Measurements from ENCODE around the gene PRKAG2. TPM values are rescaled to one million over a fixed set of nuclear protein-coding genes. Genes with fewer than 3 reads are reported as not detected.
"Not testable (repeated sequence)": the region's sequence is repeated elsewhere in the genome, so short reads cannot be mapped to it uniquely, and the experiment has no call there.

Gene PRKAG2
- total RNA-seq, 3 donors from 2014 or later, result 32.3 to 56.6 (median 34.4) TPM

DNA sequence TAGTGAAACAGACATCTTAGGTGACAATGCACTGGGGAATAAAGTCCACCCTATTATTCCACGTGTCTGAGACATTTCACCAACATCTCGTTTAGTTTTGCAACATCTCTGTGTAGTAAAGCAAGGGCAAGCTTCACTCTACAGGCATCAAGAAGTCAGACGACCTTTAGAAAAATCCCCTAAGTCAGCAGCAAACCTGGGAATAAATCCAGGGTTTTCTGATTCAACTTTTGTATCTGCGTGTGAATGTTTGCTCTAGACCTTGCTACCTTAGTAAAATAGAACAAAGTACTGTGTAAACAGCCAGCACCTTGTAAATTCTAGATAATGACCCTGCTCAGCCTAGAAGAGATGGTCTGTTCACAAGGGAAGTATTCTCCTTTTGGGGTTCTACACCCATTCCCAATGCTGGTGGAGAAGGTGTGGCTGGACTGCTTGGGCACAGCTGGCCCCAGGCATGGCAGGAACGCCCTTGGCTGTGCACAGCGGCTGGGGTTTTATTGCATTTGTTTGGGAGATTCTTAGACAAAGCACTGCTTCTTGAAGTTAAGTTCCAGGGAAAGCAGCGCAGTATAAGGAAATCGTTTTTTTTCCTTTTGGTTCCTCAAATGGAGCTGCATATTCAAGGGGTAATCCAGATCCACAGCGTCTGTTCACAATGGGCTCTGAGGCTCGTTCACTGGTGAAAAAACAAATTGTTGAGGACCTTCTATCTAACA lies 41.0 kb upstream of the PRKAG2 start:
- Histone ChIP-seq H3K27ac (no peak overlapping the region), H3K27me3 (no peaks in the 10 kb centered on the region), H3K4me3 (no peak overlapping the region), H3K9me3 (peaks cover 0 to 9% of the 10 kb centered on the region in 2 donors), H3K4me1 (no peaks in the 10 kb centered on the region), H3K36me3 (no peaks in the 10 kb centered on the region)
- TF ChIP-seq POLR2A (IDR thresholded peaks at IDR 0.05), result no peak
- TF ChIP-seq POLR2AphosphoS5 (IDR thresholded peaks at IDR 0.05), result no peak
- no peak for TF ChIP-seq CTCF (IDR thresholded peaks at IDR 0.05)
- DNase-seq (ENCODE audit: low spot score in 2 of 2), result peak in 1 of 2 donors; percentile 9
- intact Hi-C loops (cut with DNase I; ENCODE audit: low total_unique reads), result no loop called here

GRCh38 chr7:151914051-151914450 lies 37.1 kb upstream of the PRKAG2 start:
- no peaks in the 10 kb centered on the region for H3K27me3 ChIP-seq
- no peak overlapping the region for H3K27ac ChIP-seq
- H3K36me3 ChIP-seq, result no peaks in the 10 kb centered on the region
- H3K4me3 ChIP-seq, result no peak overlapping the region
- H3K9me3 ChIP-seq, result peaks cover 0 to 9% of the 10 kb centered on the region in 2 donors
- intact Hi-C loops (cut with DNase I; ENCODE audit: low total_unique reads), result no loop called here
- no peaks in the 10 kb centered on the region for H3K4me1 ChIP-seq
- no peak for DNase-seq (ENCODE audit: low spot score in 2 of 2)
- no peak for TF ChIP-seq CTCF (IDR thresholded peaks at IDR 0.05)
- TF ChIP-seq POLR2AphosphoS5 (IDR thresholded peaks at IDR 0.05), result no peak
- no peak for TF ChIP-seq POLR2A (IDR thresholded peaks at IDR 0.05)

DNA sequence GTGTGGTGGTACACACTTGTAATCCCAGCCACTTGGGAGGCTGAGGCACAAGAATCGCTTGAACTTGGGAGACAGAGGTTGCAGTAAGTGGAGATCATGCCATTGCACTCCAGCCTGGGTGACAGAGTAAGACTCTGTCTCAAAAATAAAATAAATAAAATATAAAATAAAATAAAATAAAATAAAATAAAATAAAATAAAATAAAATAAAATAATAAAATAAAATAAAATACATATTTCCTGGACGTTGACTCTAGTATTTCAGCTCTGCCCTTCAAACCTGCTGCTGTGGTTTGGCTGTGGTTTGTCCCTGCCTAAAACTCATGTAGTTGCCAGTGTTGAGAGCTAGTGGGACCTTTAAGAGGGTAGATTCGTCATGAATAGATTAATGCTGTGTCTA lies 33.7 kb upstream of the PRKAG2 start:
- H3K27ac ChIP-seq; H3K27me3 ChIP-seq; H3K36me3 ChIP-seq; H3K4me1 ChIP-seq; DNase-seq (ENCODE audit: low spot score in 2 of 2); H3K9me3 ChIP-seq; H3K4me3 ChIP-seq; intact Hi-C loops (cut with DNase I; ENCODE audit: low total_unique reads): not testable (repeated sequence)

DNA sequence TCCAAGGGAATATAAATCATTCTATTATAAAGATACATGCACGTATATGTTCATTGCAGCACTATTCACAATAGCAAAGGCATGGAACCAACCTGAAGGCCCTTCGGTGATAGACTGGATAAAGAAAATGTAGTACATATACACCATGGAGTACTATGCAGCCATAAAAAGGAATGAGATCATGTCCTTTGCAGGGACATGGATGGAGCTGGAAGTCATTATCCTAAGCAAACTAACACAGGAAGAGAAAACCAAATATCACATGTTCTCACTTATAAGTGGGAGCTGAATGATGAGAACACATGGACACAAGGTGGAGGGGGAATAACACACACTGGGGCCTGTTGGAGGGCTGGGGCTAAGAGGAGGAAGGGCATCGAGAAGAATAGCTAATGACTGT lies 30.2 kb upstream of the PRKAG2 start:
- H3K4me1 ChIP-seq; H3K4me3 ChIP-seq; H3K9me3 ChIP-seq; DNase-seq (ENCODE audit: low spot score in 2 of 2); H3K27me3 ChIP-seq; H3K36me3 ChIP-seq; intact Hi-C loops (cut with DNase I; ENCODE audit: low total_unique reads); H3K27ac ChIP-seq: not testable (repeated sequence)

- Histone ChIP-seq H3K4me1 (no peaks in the 10 kb centered on the region), H3K4me3 (no peak overlapping the region), H3K36me3 (no peaks in the 10 kb centered on the region), H3K9me3 (no peaks in the 10 kb centered on the region), H3K27me3 (no peaks in the 10 kb centered on the region), H3K27ac (no peak overlapping the region)
- TF ChIP-seq POLR2A (IDR thresholded peaks at IDR 0.05), result no peak
- no peak for TF ChIP-seq CTCF (IDR thresholded peaks at IDR 0.05)
- no peak for TF ChIP-seq POLR2AphosphoS5 (IDR thresholded peaks at IDR 0.05)
- DNase-seq (ENCODE audit: low spot score in 2 of 2), result no peak
- intact Hi-C loops (cut with DNase I; ENCODE audit: low total_unique reads), result no loop called here
Measured at GRCh38 chr7:151905766-151906165, 28.9 kb upstream of the PRKAG2 start.

DNA sequence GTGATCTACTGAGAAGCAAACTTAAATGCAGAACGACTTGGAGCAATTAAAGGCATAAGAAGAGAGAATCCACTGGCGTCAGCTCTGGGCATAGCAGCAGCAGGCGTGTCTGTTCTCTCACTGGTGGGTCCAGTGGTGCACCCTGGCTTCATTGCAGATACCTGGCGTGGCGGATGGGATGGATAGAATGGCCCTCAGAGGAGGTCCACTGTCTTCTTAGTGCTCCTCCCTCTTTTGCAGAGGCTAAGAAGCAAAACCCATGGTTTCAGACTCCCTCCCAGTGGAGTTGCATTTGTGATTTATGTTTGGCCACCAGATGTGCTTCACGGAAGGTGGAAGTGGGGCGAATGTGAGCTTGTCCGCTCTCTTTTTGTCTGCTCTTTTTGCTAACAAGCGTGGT lies 28.4 kb upstream of the PRKAG2 start:
- TF ChIP-seq CTCF (IDR thresholded peaks at IDR 0.05) (no peak), POLR2AphosphoS5 (IDR thresholded peaks at IDR 0.05) (no peak), POLR2A (IDR thresholded peaks at IDR 0.05) (no peak)
- intact Hi-C loops (cut with DNase I; ENCODE audit: low total_unique reads), result no loop called here
- Histone ChIP-seq H3K4me3 (no peak overlapping the region), H3K27me3 (no peaks in the 10 kb centered on the region), H3K27ac (no peak overlapping the region), H3K9me3 (no peaks in the 10 kb centered on the region), H3K36me3 (no peaks in the 10 kb centered on the region), H3K4me1 (no peaks in the 10 kb centered on the region)
- DNase-seq (ENCODE audit: low spot score in 2 of 2), result no peak

All from breast epithelium (tissue), 4 donors.